ENCODE results near the gene TMEM164.

GRCh38 chrX:110123331-110123782 lies 120.4 kb downstream of the TMEM164 start:
- TF ChIP-seq CTCF (conservative IDR thresholded peaks at IDR 0.05; ENCODE audit: low read depth, low read length) (no peak), POLR2A (IDR thresholded peaks at IDR 0.05; ENCODE audit: low read depth, low read length) (no peak), MAZ (IDR thresholded peaks at IDR 0.05; ENCODE audit: borderline replicate concordance, low read depth, low read length) (no peak), RAD21 (IDR thresholded peaks at IDR 0.05; ENCODE audit: low read length) (no peak), RFX5 (IDR thresholded peaks at IDR 0.05; ENCODE audit: low read depth, low read length) (no peak), MXI1 (IDR thresholded peaks at IDR 0.05; ENCODE audit: borderline replicate concordance, low read depth, low read length) (no peak), CEBPB (IDR thresholded peaks at IDR 0.05; ENCODE audit: low read depth, low read length) (no peak), CHD1 (IDR thresholded peaks at IDR 0.05; ENCODE audit: low read depth, low read length) (no peak), BHLHE40 (IDR thresholded peaks at IDR 0.05; ENCODE audit: low read depth, low read length) (no peak), MAFK (IDR thresholded peaks at IDR 0.05; ENCODE audit: low read depth, low read length) (no peak), SMC3 (IDR thresholded peaks at IDR 0.05; ENCODE audit: low read depth, low read length) (no peak), RCOR1 (IDR thresholded peaks at IDR 0.05; ENCODE audit: insufficient replicate concordance, low read length) (no peak)

Measured in IMR-90 (cell line).